Calu3 (cell line): ENCODE data around the gene STAC3. TPM values are rescaled to one million over a fixed set of nuclear protein-coding genes. Genes with fewer than 3 reads are reported as not detected.
"Not testable (repeated sequence)": the region's sequence is repeated elsewhere in the genome, so short reads cannot be mapped to it uniquely, and the experiment has no call there.

Source experiments
- Bru-seq: library from RNA; stranded (reverse); fragments of 400-500 nt; gene quantifications from one replicate; lab custom pipeline; 2021; lab: Mats Ljungman, UMichigan
- BruChase-seq, 2 experiments: library from RNA; stranded (reverse); fragments of 400-500 nt; gene quantifications; one replicate each; lab custom pipeline; 2021; lab: Mats Ljungman, UMichigan
- BruUV-seq: library from RNA; stranded (reverse); fragments of 400-500 nt; replicated peaks from 2 replicates; lab custom pipeline; 2021; lab: Mats Ljungman, UMichigan
- CTCF ChIA-PET: fragments of 300-600 bp; sonication (Branson Sonifier 250); formaldehyde crosslinking; loops from one replicate; lab custom pipeline; 2022; ENCODE audit warnings: antibody characterized with exemption; lab: Charles Lee
- DNase-seq: peaks from one replicate; pipeline ENCODE4 v3.0.0; 2022
- H3K27ac Mint-ChIP-seq: one replicate; pipeline ENCODE4 v1.8.0; 2022; ENCODE audit warnings: mixed read lengths; ENCODE audit not compliant: unreplicated experiment
- H3K27me3 Mint-ChIP-seq: one replicate; pipeline ENCODE4 v1.8.0; 2022; ENCODE audit warnings: mixed read lengths; ENCODE audit not compliant: unreplicated experiment
- H3K36me3 Mint-ChIP-seq: one replicate; pipeline ENCODE4 v1.8.0; 2022; ENCODE audit warnings: mild to moderate bottlenecking, moderate library complexity, mixed read lengths; ENCODE audit not compliant: insufficient read depth, unreplicated experiment
- H3K4me1 Mint-ChIP-seq: one replicate; pipeline ENCODE4 v1.8.0; 2022; ENCODE audit warnings: mild to moderate bottlenecking, low read depth, mixed read lengths; ENCODE audit not compliant: unreplicated experiment
- H3K4me3 Mint-ChIP-seq: one replicate; pipeline ENCODE4 v1.8.0; 2022; ENCODE audit warnings: mild to moderate bottlenecking, low read depth, moderate library complexity, mixed read lengths; ENCODE audit not compliant: unreplicated experiment
- H3K9me3 Mint-ChIP-seq: one replicate; pipeline ENCODE4 v1.8.0; 2022; ENCODE audit warnings: low read depth, mixed read lengths; ENCODE audit not compliant: unreplicated experiment
- intact Hi-C: fragments of 100-400 bp; cut with micrococcal nuclease; formaldehyde crosslinking; loops from one replicate; pipeline ENCODE4 v1.10.0; 2022; ENCODE audit not compliant: unreplicated experiment
- long read RNA-seq: library from polyadenylated mRNA; stranded (forward); transcript quantifications from one replicate; pipeline ENCODE4 v2.0.0, GENCODE V29; 2022
- total RNA-seq: library from RNA; stranded (reverse); gene quantifications from 2 replicates; pipeline ENCODE4 v1.2.3, GENCODE V29; 2022
- TF ChIP-seq, protein P1 (sequence below): fragments of 200-600 bp; IDR thresholded peaks from one replicate; pipeline ENCODE4 v1.8.0; 2022; ENCODE audit warnings: antibody characterized with exemption; ENCODE audit not compliant: unreplicated experiment

STAC3 gene
- total RNA-seq (5.0 and 7.0 TPM in 2 replicates), Bru-seq, nascent RNA (percentile 58 among the genes with signal in this experiment), BruChase-seq, experiment 1, labeled RNA remaining after a 6-hour chase (percentile 61 among the genes with signal in this experiment), BruChase-seq, experiment 2, labeled RNA remaining after a 2-hour chase (percentile 57 among the genes with signal in this experiment)
- long read RNA-seq: 0 reads

DNA sequence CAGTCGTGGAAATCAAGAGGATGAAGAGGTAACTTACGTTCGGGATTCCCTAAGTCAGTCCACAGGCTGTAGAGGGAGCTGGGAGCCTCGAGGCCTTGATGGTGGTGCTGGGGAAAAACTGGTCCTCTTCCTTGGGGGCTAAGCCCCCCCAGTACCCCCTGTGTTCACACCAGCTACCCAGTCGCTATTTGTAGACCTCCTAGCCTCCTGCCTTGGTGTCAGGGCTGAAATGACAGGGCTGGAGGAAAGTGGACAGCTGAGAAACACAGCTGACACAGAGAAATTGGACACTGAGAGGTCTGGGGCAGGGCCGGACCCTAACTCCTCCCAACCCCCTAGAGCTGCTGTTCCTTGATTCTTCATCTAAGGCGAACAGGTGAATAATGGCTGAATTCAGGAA, at the start of gene STAC3:
Gene STAC3 (minus strand): TSS at position 232 of the 400 bp plus-strand sequence. CDS start 1,551 bp downstream, outside the sequence.
- Mint-ChIP-seq H3K36me3 (peaks cover 5% of the 10 kb centered on the region), H3K4me1 (no peaks in the 10 kb centered on the region), H3K27ac (no peak within 1 kb of the TSS), H3K9me3 (no peaks in the 10 kb centered on the region), H3K4me3 (no peak within 1 kb of the TSS), H3K27me3 (no peaks in the 10 kb centered on the region)
- BruUV-seq: no TSS peak
- CTCF ChIA-PET: interaction anchor here (0.5 kb wide), 1 partner anchor 384 kb away, joined by 5 read pairs; no protein-coding TSS in a partner anchor
- intact Hi-C loops: no loop called here
- TF ChIP-seq, protein P1, sequence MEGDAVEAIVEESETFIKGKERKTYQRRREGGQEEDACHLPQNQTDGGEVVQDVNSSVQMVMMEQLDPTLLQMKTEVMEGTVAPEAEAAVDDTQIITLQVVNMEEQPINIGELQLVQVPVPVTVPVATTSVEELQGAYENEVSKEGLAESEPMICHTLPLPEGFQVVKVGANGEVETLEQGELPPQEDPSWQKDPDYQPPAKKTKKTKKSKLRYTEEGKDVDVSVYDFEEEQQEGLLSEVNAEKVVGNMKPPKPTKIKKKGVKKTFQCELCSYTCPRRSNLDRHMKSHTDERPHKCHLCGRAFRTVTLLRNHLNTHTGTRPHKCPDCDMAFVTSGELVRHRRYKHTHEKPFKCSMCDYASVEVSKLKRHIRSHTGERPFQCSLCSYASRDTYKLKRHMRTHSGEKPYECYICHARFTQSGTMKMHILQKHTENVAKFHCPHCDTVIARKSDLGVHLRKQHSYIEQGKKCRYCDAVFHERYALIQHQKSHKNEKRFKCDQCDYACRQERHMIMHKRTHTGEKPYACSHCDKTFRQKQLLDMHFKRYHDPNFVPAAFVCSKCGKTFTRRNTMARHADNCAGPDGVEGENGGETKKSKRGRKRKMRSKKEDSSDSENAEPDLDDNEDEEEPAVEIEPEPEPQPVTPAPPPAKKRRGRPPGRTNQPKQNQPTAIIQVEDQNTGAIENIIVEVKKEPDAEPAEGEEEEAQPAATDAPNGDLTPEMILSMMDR: no peak
- no peak for DNase-seq

DNA sequence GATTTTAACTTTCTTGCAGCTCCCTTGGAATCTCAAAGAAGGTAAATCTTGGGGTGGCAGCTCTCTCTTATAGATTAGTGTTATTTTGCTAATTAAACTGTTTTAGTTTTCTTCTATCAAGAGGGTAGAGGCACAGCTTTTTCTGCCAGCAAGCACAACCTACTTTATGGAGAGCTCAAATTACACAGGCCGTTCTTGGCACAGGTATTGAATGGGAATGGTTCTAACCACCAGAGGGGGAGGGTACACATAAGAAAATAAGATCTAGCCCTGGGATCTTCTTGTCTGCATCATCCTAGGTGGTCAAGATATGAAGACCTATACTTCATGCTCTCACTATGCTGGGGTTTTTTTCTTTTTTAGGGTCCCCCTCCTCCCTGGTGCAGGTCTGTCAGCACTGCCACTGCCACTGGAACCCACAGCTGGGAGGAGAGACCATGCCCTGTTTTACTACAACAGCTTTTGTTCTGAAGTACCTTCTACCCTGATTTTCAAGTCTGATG, 48.6 kb upstream of the STAC3 start:
- no TSS peak for BruUV-seq
- H3K4me3 Mint-ChIP-seq: no peak overlapping the region
- H3K27me3 Mint-ChIP-seq: no peaks in the 10 kb centered on the region
- TF ChIP-seq, protein P1: no peak
- intact Hi-C loops: no loop called here
- peaks cover 32% of the 10 kb centered on the region for H3K36me3 Mint-ChIP-seq
- CTCF ChIA-PET: interaction anchor here (0.6 to 1.1 kb wide), 3 partner anchors 8 to 153 kb away, joined by 3 to 4 read pairs (median 3); no protein-coding TSS in a partner anchor
- no peak overlapping the region for H3K27ac Mint-ChIP-seq
- no peaks in the 10 kb centered on the region for H3K4me1 Mint-ChIP-seq
- no peaks in the 10 kb centered on the region for H3K9me3 Mint-ChIP-seq
- no peak for DNase-seq

DNA sequence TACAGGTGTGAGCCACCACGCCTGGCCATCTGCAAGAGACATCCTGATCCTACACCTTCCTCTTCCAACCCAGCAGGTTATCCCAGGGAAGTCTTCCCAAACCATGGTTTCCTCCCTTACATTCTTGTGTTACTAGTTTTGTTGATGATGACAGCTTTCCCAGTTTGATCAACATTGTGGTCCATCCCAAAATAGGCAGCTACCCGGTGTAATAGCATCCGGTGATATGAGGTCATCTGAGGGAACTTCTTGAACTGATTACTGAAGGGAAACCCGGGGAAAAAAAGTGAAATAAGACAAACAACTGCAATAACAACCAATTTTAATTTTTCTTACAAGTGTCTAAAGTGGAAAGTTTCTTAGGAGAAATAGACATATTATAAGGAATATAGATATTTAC, 45.3 kb upstream of the STAC3 start:
- no peaks in the 10 kb centered on the region for H3K4me1 Mint-ChIP-seq
- H3K27me3 Mint-ChIP-seq: no peaks in the 10 kb centered on the region
- no peak for DNase-seq
- H3K4me3 Mint-ChIP-seq: no peak overlapping the region
- intact Hi-C loops: no loop called here
- H3K27ac Mint-ChIP-seq: no peak overlapping the region
- BruUV-seq: no TSS peak
- TF ChIP-seq, protein P1: no peak
- peaks cover 22% of the 10 kb centered on the region for H3K36me3 Mint-ChIP-seq
- CTCF ChIA-PET: no interaction called here
- H3K9me3 Mint-ChIP-seq: no peaks in the 10 kb centered on the region

DNA sequence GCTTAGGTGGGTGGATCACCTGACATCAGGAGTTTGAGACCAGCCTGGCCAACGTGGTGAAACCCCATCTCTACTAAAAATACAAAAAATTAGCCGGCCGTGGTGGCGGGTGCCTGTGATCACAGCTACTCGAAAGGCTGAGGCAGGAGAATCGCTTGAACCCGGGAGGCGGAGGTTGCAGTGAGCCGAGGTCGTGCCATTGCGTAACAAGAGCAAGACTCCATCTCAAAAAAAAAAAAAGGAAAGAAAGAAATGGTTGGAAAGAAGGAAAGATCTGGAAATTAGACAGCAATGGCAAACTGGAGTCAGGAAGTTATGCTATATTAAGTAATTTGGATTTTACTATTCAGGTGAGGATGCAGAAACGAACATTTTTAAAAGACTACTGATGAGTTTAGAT, 31.1 kb upstream of the STAC3 start:
- intact Hi-C loops, DNase-seq, H3K27me3 Mint-ChIP-seq, BruUV-seq, H3K4me3 Mint-ChIP-seq, H3K9me3 Mint-ChIP-seq, H3K27ac Mint-ChIP-seq: not testable (repeated sequence)
- peaks cover 45% of the 10 kb centered on the region for H3K36me3 Mint-ChIP-seq
- peaks cover 24% of the 10 kb centered on the region for H3K4me1 Mint-ChIP-seq
- CTCF ChIA-PET: interaction anchor here (0.7 kb wide), 1 partner anchor 687 kb away, joined by 3 read pairs; no protein-coding TSS in a partner anchor
